Stimulated activated CD4-positive, alpha-beta T cell treated with anti-CD3 and anti-CD28 coated beads, Interleukin-12 subunit alpha, Interleukin-12 subunit beta, amount 100 ng/mL, for 48 hours (primary cell): ENCODE results near the gene QKI.

Source experiments
- DNase-seq, 3 donors: peaks; one replicate each; pipeline ENCODE4 v3.0.0-alpha.2; 2020; ENCODE audit warnings: low read depth in 2 of 3, low spot score in 1 of 3

QKI gene

DNA sequence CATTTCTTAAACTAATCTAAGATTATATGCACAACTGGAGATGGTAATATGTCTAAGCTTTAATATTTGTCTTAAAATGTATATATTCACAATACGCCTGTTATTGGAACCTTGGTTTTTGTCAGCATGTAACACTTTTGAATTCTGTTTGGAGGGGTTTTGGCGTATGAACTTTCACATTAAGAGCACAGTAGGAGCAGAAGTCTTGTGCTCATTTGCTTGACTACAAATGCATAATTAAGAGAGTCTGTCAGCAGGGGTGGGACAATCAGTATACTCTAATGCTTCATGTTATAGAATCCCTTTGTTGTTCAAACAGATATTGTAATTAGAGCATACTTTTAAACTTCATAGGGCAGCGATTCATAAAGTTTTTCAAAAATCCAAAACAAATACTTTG lies 112.8 kb downstream of the QKI start:
- DNase-seq = no peak

DNA sequence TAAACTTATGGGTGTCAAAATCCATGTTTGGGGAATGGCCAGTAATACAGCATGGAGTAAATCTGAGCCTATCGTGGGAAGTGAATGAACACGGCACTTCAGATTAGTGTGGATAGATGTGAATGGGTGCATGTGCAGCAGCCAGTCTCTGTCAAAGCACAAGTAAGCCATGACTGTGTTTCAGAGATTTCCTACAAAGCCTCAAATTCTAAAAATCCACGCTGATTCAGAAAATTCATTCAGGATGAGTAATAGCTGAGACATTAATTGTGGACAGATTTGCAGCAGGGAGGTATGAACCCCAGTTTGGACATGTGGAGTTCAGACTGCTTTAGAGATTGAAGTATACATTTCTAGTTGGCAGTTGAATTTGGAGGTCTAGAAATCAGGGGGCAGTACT lies 115.1 kb downstream of the QKI start:
- DNase-seq = no peak

DNA sequence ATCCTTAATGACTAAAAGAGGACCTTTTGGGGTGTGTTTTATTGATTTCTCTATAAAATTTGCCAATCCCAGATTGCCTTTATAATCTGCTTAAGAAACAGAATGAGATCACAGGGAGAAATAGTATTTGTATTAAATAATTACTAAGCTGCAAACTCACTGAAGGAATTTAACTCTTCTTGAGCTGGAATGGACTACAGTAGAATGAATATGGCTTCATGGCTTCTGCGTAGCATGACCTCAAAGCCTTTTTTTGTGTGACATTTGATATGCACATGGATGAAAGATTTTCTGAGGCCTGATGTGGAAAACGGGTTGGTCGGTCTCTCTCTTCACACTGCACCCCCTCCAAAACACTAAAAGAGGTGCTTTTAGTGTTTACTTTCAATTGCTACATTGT lies 115.9 kb downstream of the QKI start:
- no peak for DNase-seq

DNA sequence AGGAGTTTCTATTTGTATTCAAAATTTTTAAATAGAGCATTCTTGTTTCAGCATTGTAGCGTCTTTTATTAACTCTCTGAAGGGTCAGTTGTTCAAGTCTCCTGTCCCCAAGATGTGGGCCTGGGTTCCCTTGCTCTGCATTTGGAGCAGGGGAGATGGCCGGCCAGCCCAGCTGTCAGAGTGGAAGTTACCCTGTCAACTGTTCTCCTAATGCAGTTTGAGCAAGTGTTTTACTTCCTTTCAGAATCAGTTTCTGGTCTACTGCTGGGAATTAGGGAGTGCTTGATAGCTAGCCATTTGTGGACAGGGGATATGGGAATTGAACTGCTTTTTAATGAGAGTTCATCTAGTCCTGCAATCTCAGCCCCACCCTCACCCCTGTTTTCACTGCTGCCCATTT lies 116.6 kb downstream of the QKI start:
- no peak for DNase-seq

GRCh38 chr6:163532526-163533078 lies 118.1 kb downstream of the QKI start:
- no peak for DNase-seq

DNA sequence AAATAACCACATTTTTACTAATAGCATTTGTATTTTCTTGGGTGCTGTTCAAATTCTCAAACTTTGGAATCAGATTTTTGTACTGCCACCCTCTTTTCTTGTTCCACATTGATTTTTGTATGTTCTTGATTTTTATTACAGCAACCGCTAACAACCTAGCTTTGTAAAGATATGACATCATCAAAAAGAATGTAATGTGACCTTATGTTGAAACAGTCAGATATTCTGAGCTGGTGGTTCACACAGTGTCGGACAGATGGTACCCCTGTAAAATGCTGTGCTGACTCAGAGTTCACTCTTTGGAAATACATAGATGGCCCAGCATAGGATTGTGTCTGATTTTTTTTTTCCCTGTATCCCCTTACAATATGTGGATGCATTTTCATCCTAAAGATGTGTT lies 118.9 kb downstream of the QKI start:
- DNase-seq = no peak

DNA sequence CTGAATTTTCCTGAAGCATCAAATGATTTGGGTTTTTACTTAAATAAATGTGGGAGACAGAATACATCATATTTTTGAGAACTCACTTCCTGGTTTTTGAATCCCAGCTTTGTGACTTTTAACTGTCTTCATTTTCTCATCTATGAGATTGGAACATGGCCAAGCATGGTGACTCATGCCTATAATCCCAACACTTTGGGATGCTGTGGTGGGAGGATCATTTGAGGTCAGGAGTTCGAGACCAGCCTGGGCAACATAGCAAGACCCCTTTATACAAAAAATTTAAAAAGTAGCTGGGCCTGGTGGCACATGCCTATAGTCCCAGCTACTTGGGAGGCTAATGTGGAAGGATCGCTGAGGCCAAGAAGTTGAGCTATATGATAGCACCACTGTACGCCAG lies 122.3 kb downstream of the QKI start:
- no peak for DNase-seq

DNA sequence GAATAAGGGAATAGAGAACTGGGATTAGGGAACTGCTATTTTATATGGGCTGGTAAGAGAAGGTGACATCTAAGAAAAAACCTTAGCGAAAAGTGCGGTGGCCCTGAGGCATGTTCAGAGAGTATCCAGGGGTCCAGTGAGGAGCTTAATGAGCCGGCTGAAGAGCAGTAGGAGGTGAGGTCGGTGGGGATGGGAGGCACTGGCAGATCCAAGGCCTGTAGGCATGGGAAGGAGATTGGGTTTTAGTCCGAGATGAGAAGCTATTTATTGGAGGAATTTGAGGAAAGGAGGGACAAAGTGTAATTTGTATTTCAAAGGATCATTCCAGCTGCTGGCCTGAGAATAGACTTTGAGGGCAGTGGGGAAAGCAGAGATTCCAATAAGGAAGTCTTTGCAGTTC lies 123.8 kb downstream of the QKI start:
- no peak for DNase-seq

- no peak for DNase-seq
These were observed 124.7 kb downstream of the QKI start for GRCh38 chr6:163539101-163539762.

DNA sequence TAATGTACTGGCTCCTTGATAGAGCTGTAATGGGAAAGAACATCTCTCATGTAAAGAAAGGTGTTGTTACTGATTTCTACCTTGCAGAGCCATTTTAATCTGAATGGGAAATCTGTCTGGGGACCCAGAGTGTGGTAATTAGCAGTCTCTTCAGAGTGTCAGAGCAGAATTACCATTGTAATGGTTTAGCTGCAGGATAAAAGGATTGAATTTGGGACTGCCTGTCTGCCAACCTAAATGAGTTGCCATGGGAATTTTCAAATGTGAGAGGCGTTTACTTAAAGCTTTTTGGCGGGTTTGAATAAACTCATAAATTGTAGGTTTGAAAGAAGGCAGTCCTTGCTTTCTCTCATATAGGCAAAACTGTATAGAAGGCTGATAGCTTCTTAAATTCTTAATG lies 128.8 kb downstream of the QKI start:
- DNase-seq = no peak

- DNase-seq = no peak
These were observed 130.9 kb downstream of the QKI start for GRCh38 chr6:163545370-163545769.

DNA sequence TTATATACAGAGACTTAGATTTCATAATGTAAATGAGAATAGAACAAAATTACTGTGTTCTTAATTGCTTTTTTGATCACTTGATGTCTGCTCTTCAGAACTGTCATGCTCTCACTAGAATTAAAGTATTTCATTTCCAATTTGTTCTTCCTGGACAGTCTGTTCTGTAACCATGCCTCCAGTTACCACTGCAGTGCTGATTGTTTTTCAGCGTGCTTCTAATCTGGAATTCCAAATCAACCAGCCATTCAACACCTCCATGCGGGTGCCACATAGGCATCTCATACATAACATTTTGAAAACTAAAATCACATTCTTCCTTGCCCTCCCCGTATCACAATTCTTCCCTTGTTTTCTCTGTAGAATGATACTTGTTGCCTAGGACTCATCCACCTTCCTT lies 132.8 kb downstream of the QKI start:
- DNase-seq = no peak

DNA sequence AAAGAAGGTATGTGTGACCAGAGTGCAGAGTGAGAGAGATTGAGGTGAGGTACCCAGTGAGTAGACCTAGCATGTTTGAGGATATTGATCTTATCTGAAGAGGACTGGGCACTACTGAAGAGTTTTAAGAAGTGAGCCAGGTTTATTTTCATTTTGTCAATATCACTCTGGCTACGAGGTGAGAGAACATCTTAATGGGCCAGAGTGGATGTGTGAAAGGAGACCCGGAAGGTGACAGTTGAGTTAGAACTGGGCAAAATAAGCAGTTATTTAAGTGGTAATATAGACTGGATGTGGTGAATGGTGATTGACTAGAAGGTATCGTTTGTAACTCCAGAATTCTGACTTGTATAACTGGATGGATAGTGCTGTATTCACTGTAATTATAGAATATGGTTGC lies 134.1 kb downstream of the QKI start:
- DNase-seq = no peak

DNA sequence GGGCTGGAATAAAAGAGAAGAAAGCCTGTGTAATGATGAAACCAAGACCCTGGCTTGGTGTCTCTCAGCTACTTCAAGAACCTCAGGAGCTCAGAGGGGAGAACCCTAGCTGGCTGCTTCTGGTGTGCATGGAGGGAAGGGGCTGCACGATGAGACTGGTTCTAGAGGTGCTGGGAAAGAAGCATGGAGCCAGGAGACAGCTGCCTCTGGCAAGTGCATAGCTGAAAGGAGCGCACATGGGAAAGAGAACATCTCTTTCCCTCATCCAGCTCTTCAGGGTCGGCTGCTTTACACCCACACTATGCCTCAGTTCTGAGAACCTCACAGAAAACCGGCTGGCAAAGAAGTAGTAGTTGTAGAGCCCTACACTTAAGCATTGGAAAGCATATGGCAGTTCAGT lies 139.5 kb downstream of the QKI start:
- no peak for DNase-seq

GRCh38 chr6:163554663-163555062 lies 140.1 kb downstream of the QKI start:
- peak; percentile 28 to 38 (median 31) for DNase-seq

DNA sequence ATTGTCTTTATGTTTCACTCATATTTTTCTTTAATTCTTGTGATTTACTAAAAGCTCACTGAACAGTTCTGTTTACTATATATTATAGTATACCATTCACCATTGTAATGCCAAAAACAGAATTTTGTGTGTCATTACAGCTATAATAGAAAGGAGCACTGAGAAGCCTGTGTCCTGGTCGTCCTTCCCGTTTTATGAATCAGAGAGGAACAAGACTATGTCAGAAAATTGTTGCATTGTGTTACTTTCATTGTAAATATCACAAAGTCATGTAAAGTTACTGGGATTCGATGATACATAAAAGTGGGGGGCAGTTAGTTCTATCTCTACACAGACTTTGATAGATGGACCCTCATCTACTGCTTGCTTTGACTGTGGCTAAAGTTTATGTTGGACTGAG lies 145.1 kb downstream of the QKI start:
- no peak for DNase-seq

DNA sequence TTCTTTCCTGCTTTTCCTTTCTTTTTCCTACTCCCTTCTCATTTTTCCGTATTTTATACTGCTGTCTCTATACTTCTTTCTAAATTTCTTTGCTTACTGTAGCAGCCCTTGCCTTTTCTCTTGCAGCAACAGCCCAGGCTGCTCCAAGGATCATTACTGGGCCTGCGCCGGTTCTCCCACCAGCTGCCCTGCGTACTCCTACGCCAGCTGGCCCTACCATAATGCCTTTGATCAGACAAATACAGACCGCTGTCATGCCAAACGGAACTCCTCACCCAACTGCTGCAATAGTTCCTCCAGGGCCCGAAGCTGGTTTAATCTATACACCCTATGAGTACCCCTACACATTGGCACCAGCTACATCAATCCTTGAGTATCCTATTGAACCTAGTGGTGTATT lies 148.8 kb downstream of the QKI start:
- DNase-seq = no peak

DNA sequence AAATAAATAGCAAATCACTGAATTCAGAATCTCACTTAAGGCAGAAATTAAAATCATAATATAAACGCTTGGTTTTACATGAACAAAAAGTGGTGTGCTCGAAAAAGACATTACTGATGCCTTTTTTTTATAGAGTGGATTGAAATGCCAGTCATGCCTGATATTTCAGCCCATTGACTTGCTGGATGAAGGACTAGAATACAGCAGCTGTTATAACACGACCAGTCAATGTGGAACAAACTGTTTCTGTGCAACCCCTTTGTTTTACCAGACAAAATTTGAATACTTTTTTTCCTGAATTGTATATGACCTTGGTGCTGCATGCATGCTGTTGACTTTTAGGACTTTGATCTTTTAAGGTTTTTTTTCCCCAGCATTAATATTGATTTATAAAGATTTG lies 150.0 kb downstream of the QKI start:
- DNase-seq = no peak

GRCh38 chr6:163565140-163565539 lies 150.6 kb downstream of the QKI start:
- DNase-seq = no peak

DNA sequence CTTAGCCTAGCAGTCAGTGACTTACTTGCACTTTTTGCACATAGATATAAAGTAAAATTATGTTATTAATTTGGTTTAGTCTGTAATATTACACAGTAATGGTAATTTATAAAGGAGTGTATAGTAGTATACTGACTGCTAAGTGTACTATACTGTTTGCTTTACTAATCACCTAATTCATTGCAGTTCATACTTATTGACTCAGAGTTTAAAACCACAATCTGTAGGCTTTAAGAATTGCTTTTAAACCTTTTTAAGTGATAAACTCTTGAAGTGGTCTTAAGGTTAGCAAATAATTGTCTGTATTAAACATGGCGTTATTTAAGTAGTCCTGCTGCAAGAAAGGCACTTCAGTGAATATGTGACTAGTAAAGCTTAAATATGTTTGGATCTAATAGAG lies 151.5 kb downstream of the QKI start:
- DNase-seq = no peak

DNA sequence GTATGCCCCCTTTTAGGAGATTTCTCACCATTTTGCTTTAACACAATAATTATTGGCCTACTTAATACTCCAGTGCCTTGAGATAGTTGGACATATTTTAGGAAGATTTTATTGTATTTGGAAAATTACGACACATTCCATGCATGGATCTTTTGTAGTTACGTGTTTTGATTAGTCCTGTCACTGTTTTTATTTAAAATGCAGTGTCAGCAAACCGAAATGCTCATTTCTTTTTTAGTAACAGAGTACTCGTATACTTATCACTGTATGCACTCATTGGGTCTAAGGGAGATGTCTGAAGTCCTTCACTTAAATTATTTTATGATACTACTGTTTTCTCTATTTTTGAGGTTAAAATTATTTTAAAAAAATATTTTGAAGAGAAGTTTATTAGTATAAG lies 153.8 kb downstream of the QKI start:
- DNase-seq = no peak

GRCh38 chr6:163570579-163571231 lies 156.2 kb downstream of the QKI start:
- DNase-seq = no peak

GRCh38 chr6:163571730-163572129 lies 157.2 kb downstream of the QKI start:
- DNase-seq = no peak
